Coronary artery (tissue), 2 donors: Measurements from ENCODE around the gene SYNE1.
"Not testable (repeated sequence)": the region's sequence is repeated elsewhere in the genome, so short reads cannot be mapped to it uniquely, and the experiment has no call there.

Experiments used
- DNase-seq: peaks from one replicate; pipeline ENCODE4 v3.0.0-alpha.2; 2017; ENCODE audit warnings: low spot score
- H3K27ac ChIP-seq, 2 donors: fragments of 200-600 bp; sonication (generic); one replicate each; pipeline ENCODE4 v1.5.1; 2016 to 2019
- H3K4me3 ChIP-seq: fragments of 200-600 bp; sonication (generic); 2 replicates; pipeline ENCODE4 v1.5.1; 2016; ENCODE audit warnings: mild to moderate bottlenecking, moderate library complexity
- TF ChIP-seq, protein P1 (sequence below): fragments of 200-600 bp; sonication (generic); IDR thresholded peaks from one replicate; pipeline ENCODE4 v1.5.1; 2019; ENCODE audit warnings: antibody characterized with exemption

SYNE1 gene

DNA sequence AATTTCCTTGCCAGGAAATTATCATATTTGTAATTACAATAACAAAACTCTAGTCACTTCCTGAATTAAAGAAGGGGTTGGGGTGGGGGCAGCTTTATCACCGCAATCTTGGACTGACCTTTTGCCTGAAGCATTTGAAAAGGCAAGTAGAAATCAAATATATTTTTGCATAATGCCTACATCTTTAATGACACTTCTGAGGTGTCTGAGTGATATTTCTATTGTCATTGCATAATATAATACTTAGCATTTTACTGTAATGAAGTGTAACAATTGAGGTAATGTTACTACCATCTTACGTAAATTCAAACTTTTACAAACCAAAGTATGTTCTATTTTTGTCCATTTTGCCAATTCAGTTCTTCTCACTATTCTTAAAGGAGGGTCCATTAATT lies 65.2 kb downstream of the SYNE1 start:
- H3K4me3 ChIP-seq = no peak overlapping the region
- DNase-seq = no peak
- TF ChIP-seq, protein P1, sequence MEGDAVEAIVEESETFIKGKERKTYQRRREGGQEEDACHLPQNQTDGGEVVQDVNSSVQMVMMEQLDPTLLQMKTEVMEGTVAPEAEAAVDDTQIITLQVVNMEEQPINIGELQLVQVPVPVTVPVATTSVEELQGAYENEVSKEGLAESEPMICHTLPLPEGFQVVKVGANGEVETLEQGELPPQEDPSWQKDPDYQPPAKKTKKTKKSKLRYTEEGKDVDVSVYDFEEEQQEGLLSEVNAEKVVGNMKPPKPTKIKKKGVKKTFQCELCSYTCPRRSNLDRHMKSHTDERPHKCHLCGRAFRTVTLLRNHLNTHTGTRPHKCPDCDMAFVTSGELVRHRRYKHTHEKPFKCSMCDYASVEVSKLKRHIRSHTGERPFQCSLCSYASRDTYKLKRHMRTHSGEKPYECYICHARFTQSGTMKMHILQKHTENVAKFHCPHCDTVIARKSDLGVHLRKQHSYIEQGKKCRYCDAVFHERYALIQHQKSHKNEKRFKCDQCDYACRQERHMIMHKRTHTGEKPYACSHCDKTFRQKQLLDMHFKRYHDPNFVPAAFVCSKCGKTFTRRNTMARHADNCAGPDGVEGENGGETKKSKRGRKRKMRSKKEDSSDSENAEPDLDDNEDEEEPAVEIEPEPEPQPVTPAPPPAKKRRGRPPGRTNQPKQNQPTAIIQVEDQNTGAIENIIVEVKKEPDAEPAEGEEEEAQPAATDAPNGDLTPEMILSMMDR = no peak
- H3K27ac ChIP-seq = no peak overlapping the region

DNA sequence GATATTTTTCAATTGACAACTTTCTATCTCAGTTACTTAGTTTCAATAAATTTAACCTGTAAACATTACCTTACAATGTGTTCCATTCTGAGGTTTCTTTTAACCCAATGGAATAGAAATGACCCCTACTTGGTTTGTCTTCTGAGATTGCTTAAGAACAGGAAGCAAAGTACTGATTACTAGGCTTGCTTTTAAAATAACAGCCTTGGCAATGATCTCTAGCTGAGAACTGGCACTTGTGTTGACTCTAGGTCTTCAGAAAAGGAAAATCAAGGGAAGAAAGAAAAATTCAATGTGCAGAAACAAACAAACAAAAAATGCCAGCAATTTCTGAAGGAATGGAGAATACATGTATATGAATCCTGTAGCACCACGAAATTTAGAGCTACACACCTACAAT lies 66.1 kb downstream of the SYNE1 start:
- Histone ChIP-seq H3K4me3 (no peak overlapping the region), H3K27ac (no peak overlapping the region)
- TF ChIP-seq, protein P1 = no peak
- DNase-seq = no peak

DNA sequence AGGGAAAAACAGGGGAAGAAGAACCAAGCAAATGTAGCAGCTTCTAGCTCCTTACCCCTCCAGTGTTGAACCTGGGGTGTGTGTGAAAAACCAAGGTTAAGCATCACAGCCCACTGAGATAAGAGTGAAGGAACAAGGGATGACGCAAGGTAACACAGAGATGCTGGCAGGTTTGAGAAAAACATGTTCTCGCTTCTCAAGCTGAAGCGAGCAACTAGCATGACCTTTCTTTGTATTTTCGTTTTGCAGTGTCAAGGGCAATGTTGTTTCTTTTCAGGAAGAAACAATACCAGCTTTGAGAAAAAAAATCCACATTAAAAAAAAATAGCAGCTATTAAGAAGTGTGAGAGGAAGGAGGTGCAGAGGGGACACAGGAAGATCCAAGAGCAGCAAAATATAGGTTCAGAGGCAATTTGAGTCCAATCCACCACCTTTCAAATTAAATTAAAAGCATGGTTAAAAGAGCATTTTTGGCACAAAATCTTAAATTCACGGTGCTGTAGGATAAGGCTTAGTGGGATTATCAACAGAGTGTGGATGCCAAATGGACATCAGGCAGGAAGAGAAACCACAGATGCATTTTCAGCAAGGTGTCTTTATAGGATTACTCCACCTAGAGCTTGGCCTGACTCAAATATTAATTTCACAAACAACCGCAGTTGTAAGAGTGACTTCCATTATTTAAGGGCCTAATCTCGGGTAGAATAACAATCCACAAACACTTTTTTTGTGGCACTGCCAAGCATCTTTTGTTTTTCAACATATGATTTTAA lies 70.9 kb downstream of the SYNE1 start:
- Histone ChIP-seq H3K27ac (no peak overlapping the region), H3K4me3 (no peak overlapping the region)
- DNase-seq = no peak

DNA sequence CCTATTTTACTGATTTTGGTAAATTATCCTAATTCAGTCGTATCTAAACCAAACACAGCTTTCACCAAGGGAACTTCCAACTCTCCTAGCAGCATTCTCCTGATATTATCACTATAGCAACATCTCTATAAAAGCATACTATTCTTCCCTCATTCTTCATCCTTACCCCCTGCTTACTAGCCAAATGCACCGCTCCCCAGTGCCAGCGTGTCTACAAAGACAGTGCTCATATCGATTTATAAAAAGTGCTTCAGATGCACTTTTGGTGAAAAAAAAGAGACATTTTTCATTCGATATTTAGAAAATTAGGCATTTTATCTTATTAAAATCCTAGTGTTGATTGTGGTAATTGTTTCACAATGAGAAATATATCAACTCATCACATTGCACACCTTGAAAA lies 74.0 kb downstream of the SYNE1 start:
- TF ChIP-seq, protein P1 = no peak
- Histone ChIP-seq H3K4me3 (no peak overlapping the region), H3K27ac (no peak overlapping the region)
- no peak for DNase-seq

More for the DNA sequence above, 70.9 kb downstream of the SYNE1 start:
- TF ChIP-seq, protein P1 = no peak

DNA sequence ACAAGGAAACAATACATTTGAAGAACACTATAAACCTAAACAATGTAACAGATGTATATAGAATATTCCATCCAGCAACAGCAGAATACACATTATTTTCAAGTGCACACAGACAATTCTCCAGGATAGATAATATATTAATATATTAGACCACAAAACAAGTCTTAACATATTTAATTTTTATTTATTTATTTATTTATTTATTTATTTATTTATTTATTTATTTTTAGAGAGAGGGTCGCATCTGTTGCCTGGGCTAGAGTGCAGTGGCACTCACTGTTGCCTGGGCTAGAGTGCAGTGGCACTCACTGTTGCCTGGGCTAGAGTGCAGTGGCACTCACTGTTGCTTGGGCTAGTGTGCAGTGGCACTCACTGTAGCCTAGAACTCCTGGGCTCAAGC lies 78.4 kb downstream of the SYNE1 start:
- not testable (repeated sequence) for DNase-seq, H3K4me3 ChIP-seq, H3K27ac ChIP-seq

DNA sequence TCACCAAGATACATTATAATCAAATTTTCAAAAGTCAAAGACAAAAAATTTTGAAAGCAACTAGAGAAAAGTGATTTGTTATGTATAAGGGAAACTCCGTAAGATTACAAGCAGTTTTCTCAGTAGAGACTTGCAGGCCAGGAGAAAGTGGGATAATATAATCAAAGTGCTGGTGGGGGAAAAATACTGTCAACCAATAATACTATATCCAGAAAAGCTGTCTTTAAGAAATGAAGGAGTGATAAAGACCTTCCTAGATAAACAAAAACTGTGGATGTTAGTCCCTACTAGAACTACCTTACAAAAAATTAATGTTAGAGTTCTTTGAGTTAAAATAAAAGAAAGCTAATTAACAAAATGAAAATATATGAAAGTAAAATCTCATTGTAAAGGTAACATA lies 79.7 kb downstream of the SYNE1 start:
- TF ChIP-seq, protein P1 = no peak
- Histone ChIP-seq H3K27ac (no peak overlapping the region), H3K4me3 (no peak overlapping the region)
- DNase-seq = no peak

DNA sequence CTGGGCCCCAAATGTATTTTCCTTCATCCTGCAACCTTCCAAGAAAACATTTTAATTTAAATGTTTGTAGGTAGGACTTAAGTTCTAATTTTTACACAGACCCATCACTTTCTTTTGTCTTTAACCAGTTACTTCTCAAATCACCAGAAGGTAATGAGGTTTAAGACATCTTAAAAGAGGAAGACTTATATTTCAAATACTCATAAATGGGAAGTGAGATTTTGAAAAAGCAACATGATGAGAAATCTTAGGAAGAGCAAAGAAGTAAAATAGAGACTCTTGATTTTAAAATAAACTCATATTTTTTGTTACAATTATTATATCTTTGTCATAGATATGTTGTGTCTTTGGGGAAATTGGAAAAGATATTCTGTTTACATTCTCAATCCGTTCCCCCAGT lies 82.3 kb downstream of the SYNE1 start:
- TF ChIP-seq, protein P1 = no peak
- DNase-seq = no peak
- no peak overlapping the region for H3K27ac ChIP-seq

More for the DNA sequence above, 82.3 kb downstream of the SYNE1 start:
- no peak overlapping the region for H3K4me3 ChIP-seq
